ENCODE data around the gene SLC1A7. TPM values are rescaled to one million over a fixed set of nuclear protein-coding genes. Genes with fewer than 3 reads are reported as not detected.

Gene SLC1A7
- total RNA-seq, 6 experiments from 2014 or later: 0.31 to 1.3 (median 0.61) TPM

GRCh38 chr1:53050310-53050709 is 92.1 kb downstream of the SLC1A7 start:
- intact Hi-C loops (cut with DNase I): no loop called here
- Histone ChIP-seq H3K36me3 (peaks cover 0 to 72% (median 29%) of the 10 kb centered on the region in 4 donors), H3K4me1 (peaks cover 0 to 12% (median 4%) of the 10 kb centered on the region in 4 donors), H3K27me3 (no peaks in the 10 kb centered on the region), H3K9me3 (no peaks in the 10 kb centered on the region), H3K27ac (no peak overlapping the region), H3K4me3 (no peak overlapping the region)
- WGBS (ENCODE audit: insufficient coverage, low coverage, low lambda C conversion rate, missing lambda C conversion rate): 96% methylated on average over 2 of the region's 2 CpGs
- DNase-seq (no peak), ATAC-seq (no peak)
- TF ChIP-seq POLR2A (IDR thresholded peaks at IDR 0.05) (no peak), CTCF (IDR thresholded peaks at IDR 0.05) (no peak)

- DNase-seq: no peak
- ATAC-seq: no peak
- H3K4me1 ChIP-seq: peaks cover 0 to 12% (median 4%) of the 10 kb centered on the region in 4 donors
- no peak overlapping the region for H3K4me3 ChIP-seq
- peaks cover 0 to 78% (median 30%) of the 10 kb centered on the region in 4 donors for H3K36me3 ChIP-seq
- no peaks in the 10 kb centered on the region for H3K27me3 ChIP-seq
- H3K27ac ChIP-seq: no peak overlapping the region
- 84% methylated on average over 3 of the region's 3 CpGs for WGBS (ENCODE audit: insufficient coverage, low coverage, low lambda C conversion rate, missing lambda C conversion rate)
- H3K9me3 ChIP-seq: no peaks in the 10 kb centered on the region
- intact Hi-C loops (cut with DNase I): no loop called here
- no peak for TF ChIP-seq CTCF (IDR thresholded peaks at IDR 0.05)
These were observed 92.9 kb downstream of the SLC1A7 start for GRCh38 chr1:53049574-53049967.

- ATAC-seq (peak in 1 of 4 donors; percentile 6), DNase-seq (no peak)
- no peak overlapping the region for H3K27ac ChIP-seq
- intact Hi-C loops (cut with DNase I): no loop called here
- peaks cover 0 to 12% (median 4%) of the 10 kb centered on the region in 4 donors for H3K4me1 ChIP-seq
- TF ChIP-seq CTCF (IDR thresholded peaks at IDR 0.05): no peak
- no peak for TF ChIP-seq POLR2A (IDR thresholded peaks at IDR 0.05)
- 79% methylated on average over 3 of the region's 3 CpGs for WGBS (ENCODE audit: insufficient coverage, low coverage, low lambda C conversion rate, missing lambda C conversion rate)
- H3K4me3 ChIP-seq: no peak overlapping the region
- H3K9me3 ChIP-seq: no peaks in the 10 kb centered on the region
- no peaks in the 10 kb centered on the region for H3K27me3 ChIP-seq
- H3K36me3 ChIP-seq: peaks cover 0 to 83% (median 32%) of the 10 kb centered on the region in 4 donors
These were observed 93.4 kb downstream of the SLC1A7 start for GRCh38 chr1:53048960-53049573.

- Histone ChIP-seq H3K27me3 (no peaks in the 10 kb centered on the region), H3K9me3 (no peaks in the 10 kb centered on the region), H3K36me3 (peaks cover 0 to 80% (median 31%) of the 10 kb centered on the region in 4 donors), H3K4me1 (peaks cover 0 to 12% (median 4%) of the 10 kb centered on the region in 4 donors), H3K4me3 (no peak overlapping the region), H3K27ac (no peak overlapping the region)
- no peak for DNase-seq
- intact Hi-C loops (cut with DNase I): no loop called here
- peak; percentile 13 to 49 (median 34) for ATAC-seq
- TF ChIP-seq POLR2A (IDR thresholded peaks at IDR 0.05) (no peak), CTCF (IDR thresholded peaks at IDR 0.05) (no peak)
- 43% methylated on average over 3 of the region's 5 CpGs for WGBS (ENCODE audit: insufficient coverage, low coverage, low lambda C conversion rate, missing lambda C conversion rate)
These were observed 94.4 kb downstream of the SLC1A7 start for GRCh38 chr1:53047737-53048736.
